ENCODE measurements around the gene PFDN2.
A peak's percentile ranks its signal among the peaks of the same experiment; 100 is the strongest.
"Not testable (repeated sequence)": the region's sequence is repeated elsewhere in the genome, so short reads cannot be mapped to it uniquely, and the experiment has no call there.

PFDN2 gene

DNA sequence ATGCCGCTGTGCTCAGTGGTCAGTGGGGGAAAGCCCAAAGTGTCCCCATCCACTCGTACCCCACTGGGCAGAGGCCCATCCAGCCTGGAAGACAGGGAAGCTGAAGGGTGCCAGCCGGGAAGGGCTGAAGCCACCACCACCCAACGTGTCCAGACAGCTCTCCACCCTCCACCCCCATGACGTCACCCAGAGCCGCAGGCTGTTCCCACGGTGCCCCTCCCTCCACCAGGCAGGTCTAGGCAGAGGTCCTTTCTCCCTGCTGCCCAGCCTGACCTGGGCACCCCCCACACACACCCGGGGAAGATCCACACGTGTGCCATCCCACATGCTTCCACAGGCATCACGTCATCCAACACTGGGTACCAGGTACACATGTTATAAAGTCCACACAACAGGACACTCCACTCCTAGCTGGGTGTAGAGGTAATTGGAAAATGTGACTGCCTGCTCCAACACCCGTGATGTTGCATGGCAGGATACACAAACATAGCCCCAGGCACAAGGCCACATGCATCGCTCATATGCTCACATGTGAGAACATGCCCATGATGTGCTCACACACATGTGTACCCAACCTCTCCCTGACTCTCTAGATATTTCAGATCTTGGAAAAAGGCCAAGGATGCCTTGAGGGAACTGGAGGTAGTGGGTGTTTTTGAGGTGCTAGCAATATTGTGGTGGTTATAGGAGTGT, 43.0 kb downstream of the PFDN2 start:
- H3K27me3 Mint-ChIP-seq: peaks cover 3% of the 10 kb centered on the region
- H3K27ac Mint-ChIP-seq: no peak overlapping the region
- H3K9me3 Mint-ChIP-seq: no peaks in the 10 kb centered on the region
- intact Hi-C loops (cut with micrococcal nuclease): no loop called here
- H3K4me3 Mint-ChIP-seq: no peak overlapping the region
- H3K36me3 Mint-ChIP-seq (ENCODE audit: low read depth): no peaks in the 10 kb centered on the region
- H3K4me1 Mint-ChIP-seq (ENCODE audit: low read depth): peaks cover 38% of the 10 kb centered on the region

- no peaks in the 10 kb centered on the region for H3K27me3 Mint-ChIP-seq
- no peaks in the 10 kb centered on the region for H3K9me3 Mint-ChIP-seq
- peaks cover 12% of the 10 kb centered on the region for H3K36me3 Mint-ChIP-seq (ENCODE audit: low read depth)
- peak overlapping the region; percentile 6 for H3K27ac Mint-ChIP-seq
- intact Hi-C loops (cut with micrococcal nuclease): no loop called here
- H3K4me1 Mint-ChIP-seq (ENCODE audit: low read depth): peaks cover 40% of the 10 kb centered on the region
- no peak overlapping the region for H3K4me3 Mint-ChIP-seq
These were observed 44.2 kb downstream of the PFDN2 start for GRCh38 chr1:161073474-161074121.

DNA sequence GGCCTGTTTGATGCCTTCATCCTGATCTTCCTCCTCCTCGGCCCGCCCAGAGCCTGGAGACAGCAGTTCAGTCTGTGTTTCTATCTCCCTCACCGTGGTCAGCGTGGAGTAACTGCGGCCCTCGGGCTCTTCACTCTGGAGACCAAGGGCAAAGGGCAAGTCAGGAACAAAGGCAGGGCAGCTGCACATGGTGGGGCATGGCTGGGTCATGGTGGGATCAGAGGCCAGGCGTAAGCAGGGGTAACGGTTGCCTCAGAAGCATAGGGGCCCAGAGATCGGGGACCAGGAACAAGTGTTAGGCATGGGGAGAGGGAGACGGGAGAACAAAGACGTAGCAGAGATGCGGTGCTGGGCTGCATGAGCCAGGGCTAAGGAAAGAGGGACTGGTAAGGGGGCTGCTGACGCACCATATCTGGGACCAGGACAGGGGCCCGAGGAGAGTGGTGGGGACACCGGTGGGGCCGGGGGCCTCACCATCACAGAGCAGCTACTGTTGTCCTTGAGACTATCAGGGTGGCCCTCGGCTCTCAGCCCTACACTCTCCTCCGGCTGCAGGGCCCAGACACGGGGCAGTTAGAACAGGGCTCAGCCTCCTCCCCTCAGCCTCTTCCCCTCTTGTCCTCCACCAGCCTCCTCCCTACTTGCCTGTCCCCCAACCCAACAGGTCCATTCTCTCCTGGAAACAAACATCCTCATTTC, 44.9 kb downstream of the PFDN2 start:
- Mint-ChIP-seq H3K36me3 (ENCODE audit: low read depth) (peaks cover 14% of the 10 kb centered on the region), H3K4me1 (ENCODE audit: low read depth) (peaks cover 44% of the 10 kb centered on the region), H3K9me3 (no peaks in the 10 kb centered on the region), H3K4me3 (no peak overlapping the region), H3K27me3 (no peaks in the 10 kb centered on the region), H3K27ac (peak overlapping the region; percentile 6)
- intact Hi-C loops (cut with micrococcal nuclease): loop anchor here (1.0 kb wide), 1 partner anchor 23 kb away; no protein-coding TSS in a partner anchor

GRCh38 chr1:161071886-161072371, 45.9 kb downstream of the PFDN2 start:
- Mint-ChIP-seq H3K36me3 (ENCODE audit: low read depth) (peaks cover 17% of the 10 kb centered on the region), H3K4me3 (no peak overlapping the region), H3K27me3 (no peaks in the 10 kb centered on the region), H3K9me3 (no peaks in the 10 kb centered on the region), H3K27ac (no peak overlapping the region), H3K4me1 (ENCODE audit: low read depth) (peaks cover 54% of the 10 kb centered on the region)
- intact Hi-C loops (cut with micrococcal nuclease): loop anchor here (1.0 kb wide), 2 partner anchors 24 to 67 kb away; no protein-coding TSS in a partner anchor

- peaks cover 29% of the 10 kb centered on the region for H3K36me3 Mint-ChIP-seq (ENCODE audit: low read depth)
- H3K4me1 Mint-ChIP-seq (ENCODE audit: low read depth): peaks cover 60% of the 10 kb centered on the region
- intact Hi-C loops (cut with micrococcal nuclease): loop anchor here (1.0 kb wide), 1 partner anchor 69 kb away; no protein-coding TSS in a partner anchor
- peak overlapping the region; percentile 99 for H3K27ac Mint-ChIP-seq
- H3K9me3 Mint-ChIP-seq: no peaks in the 10 kb centered on the region
- H3K4me3 Mint-ChIP-seq: no peak overlapping the region
- H3K27me3 Mint-ChIP-seq: no peaks in the 10 kb centered on the region
These were observed 47.1 kb downstream of the PFDN2 start for GRCh38 chr1:161070761-161071160.

DNA sequence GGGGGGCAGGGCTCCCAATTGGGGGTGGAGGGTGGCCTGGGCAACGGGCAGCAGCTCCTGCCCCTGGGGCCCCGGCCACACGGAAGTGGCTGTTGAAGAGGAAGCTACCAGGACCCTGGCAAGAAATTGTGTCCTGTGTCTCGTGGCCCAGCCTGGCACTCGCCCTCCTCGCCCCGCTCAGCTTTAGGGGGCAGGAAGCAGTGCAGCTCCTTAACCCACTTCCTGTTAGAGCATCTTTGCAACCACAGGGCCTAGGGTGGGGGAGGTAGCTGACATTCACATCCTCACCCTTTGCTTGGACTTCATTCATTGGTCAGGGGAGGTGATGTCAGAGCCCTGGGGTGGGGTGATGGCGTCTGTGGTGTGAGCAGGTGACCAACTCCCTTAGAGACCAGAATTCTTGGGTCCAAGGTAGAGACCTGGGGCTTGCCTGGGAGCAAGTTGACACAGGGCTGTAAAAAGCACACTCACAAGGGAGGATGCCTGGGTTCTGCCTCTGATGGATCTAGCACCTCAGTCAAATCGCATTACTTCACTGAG, 48.0 kb downstream of the PFDN2 start, which contains the start of gene ARHGAP30:
ARHGAP30 (minus strand) TSS at position 161 of the 540 bp plus-strand sequence. CDS start 267 bp downstream, outside the sequence.
- Mint-ChIP-seq H3K36me3 (ENCODE audit: low read depth) (peaks cover 37% of the 10 kb centered on the region), H3K4me3 (peak within 1 kb of the TSS; percentile 100), H3K27me3 (no peaks in the 10 kb centered on the region), H3K4me1 (ENCODE audit: low read depth) (peaks cover 61% of the 10 kb centered on the region), H3K27ac (peak within 1 kb of the TSS; percentile 99), H3K9me3 (no peaks in the 10 kb centered on the region)
- intact Hi-C loops (cut with micrococcal nuclease): loop anchor here (2.0 kb wide), 1 partner anchor 13 kb away; no protein-coding TSS in a partner anchor

GRCh38 chr1:161069241-161069640, 48.6 kb downstream of the PFDN2 start:
- no peaks in the 10 kb centered on the region for H3K27me3 Mint-ChIP-seq
- H3K27ac Mint-ChIP-seq: peak overlapping the region; percentile 99
- H3K4me1 Mint-ChIP-seq (ENCODE audit: low read depth): peaks cover 67% of the 10 kb centered on the region
- peaks cover 43% of the 10 kb centered on the region for H3K36me3 Mint-ChIP-seq (ENCODE audit: low read depth)
- no peaks in the 10 kb centered on the region for H3K9me3 Mint-ChIP-seq
- intact Hi-C loops (cut with micrococcal nuclease): loop anchor here (2.0 kb wide), 1 partner anchor 14 kb away; no protein-coding TSS in a partner anchor
- peak overlapping the region; percentile 100 for H3K4me3 Mint-ChIP-seq

DNA sequence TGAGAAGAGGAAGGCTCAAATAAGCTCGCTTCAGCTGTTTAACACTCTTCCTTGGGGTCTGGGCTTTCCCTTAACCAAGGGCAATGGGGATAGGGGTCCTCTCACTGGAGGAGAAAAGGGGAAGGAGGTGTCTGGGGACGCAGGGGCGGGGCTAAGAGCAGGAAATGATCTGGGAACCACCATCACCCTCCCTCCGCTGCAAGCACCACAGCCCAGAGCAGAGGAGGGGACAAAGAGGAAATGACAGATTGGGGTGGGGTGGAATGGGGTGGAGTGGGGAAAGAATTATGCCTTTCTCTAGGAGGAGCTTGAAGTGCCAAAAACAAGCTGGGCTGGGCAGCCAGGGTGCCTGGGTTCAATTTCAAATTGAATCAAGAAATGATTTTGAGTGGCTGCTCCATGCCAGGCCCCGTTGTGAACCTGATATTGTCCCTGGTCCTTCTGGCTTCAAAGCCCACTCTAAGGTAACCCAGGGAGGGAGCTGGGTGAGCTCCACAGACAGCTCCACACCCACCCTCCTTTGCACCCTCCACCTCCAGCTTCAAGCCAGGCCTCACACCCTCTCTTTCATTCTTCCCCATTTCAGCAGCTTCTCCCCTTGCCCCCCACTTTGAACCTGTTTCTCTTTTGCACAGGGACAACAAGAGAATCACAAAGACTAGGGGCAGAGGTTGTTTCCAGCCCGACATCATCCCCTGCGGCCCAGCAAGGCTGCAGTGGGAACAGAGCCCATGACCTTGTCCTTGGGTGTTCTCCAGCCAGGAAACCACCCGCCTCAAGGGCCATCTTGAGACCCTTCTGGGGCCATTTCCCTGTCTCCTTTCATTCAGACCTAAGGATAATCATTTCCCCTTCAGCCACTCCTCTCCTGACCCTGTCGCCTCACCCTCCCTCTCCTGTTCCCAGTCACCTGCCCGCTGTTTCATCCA, 49.3 kb downstream of the PFDN2 start:
- Mint-ChIP-seq H3K27me3 (no peaks in the 10 kb centered on the region), H3K4me1 (ENCODE audit: low read depth) (peaks cover 74% of the 10 kb centered on the region), H3K27ac (peak overlapping the region; percentile 99), H3K36me3 (ENCODE audit: low read depth) (peaks cover 49% of the 10 kb centered on the region), H3K9me3 (no peaks in the 10 kb centered on the region), H3K4me3 (peak overlapping the region; percentile 100)
- intact Hi-C loops (cut with micrococcal nuclease): loop anchor here (1.0 to 2.0 kb wide), 2 partner anchors 14 to 23 kb away; partner anchors contain the start of gene USF1

- intact Hi-C loops (cut with micrococcal nuclease): no loop called here
- no peaks in the 10 kb centered on the region for H3K27me3 Mint-ChIP-seq
These were observed 51.1 kb downstream of the PFDN2 start for GRCh38 chr1:161066694-161067093.

GRCh38 chr1:161065681-161066080, 52.2 kb downstream of the PFDN2 start:
- H3K9me3 Mint-ChIP-seq; H3K4me3 Mint-ChIP-seq; H3K27ac Mint-ChIP-seq; H3K27me3 Mint-ChIP-seq; intact Hi-C loops (cut with micrococcal nuclease): not testable (repeated sequence)
- Mint-ChIP-seq H3K4me1 (ENCODE audit: low read depth) (peaks cover 81% of the 10 kb centered on the region), H3K36me3 (ENCODE audit: low read depth) (peaks cover 78% of the 10 kb centered on the region)

More at GRCh38 chr1:161066694-161067093, 51.1 kb downstream of the PFDN2 start:
- peak overlapping the region; percentile 100 for H3K4me3 Mint-ChIP-seq
- no peaks in the 10 kb centered on the region for H3K9me3 Mint-ChIP-seq
- H3K27ac Mint-ChIP-seq: peak overlapping the region; percentile 99
- H3K4me1 Mint-ChIP-seq (ENCODE audit: low read depth): peaks cover 85% of the 10 kb centered on the region
- peaks cover 68% of the 10 kb centered on the region for H3K36me3 Mint-ChIP-seq (ENCODE audit: low read depth)

GRCh38 chr1:161063936-161064335, 53.9 kb downstream of the PFDN2 start:
- peaks cover 82% of the 10 kb centered on the region for H3K4me1 Mint-ChIP-seq (ENCODE audit: low read depth)
- H3K27ac Mint-ChIP-seq: peak overlapping the region; percentile 16
- H3K27me3 Mint-ChIP-seq; intact Hi-C loops (cut with micrococcal nuclease); H3K9me3 Mint-ChIP-seq; H3K4me3 Mint-ChIP-seq: not testable (repeated sequence)
- H3K36me3 Mint-ChIP-seq (ENCODE audit: low read depth): peaks cover 87% of the 10 kb centered on the region

DNA sequence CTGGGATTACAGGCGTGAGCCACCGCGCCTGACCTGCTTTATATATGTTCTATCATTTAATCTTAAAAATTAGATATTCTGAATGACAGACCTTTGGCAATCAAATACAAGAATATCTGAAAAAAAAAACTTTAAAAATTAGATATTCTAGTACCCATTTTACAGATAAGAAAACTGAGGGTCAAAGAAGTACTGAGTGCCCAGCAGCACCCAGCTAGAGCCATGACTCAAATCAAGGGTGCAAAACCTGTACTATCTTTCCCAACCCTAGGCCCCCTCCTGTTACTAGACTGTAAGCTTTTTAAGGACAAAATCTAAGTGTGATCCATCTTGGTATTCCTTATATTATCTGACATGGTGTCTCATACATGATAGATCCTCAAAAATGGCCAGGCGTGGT, 56.4 kb downstream of the PFDN2 start:
- Mint-ChIP-seq H3K36me3 (ENCODE audit: low read depth) (peaks cover 99% of the 10 kb centered on the region), H3K4me1 (ENCODE audit: low read depth) (peaks cover 62% of the 10 kb centered on the region), H3K4me3 (no peak overlapping the region), H3K27ac (peak overlapping the region; percentile 43), H3K9me3 (no peaks in the 10 kb centered on the region), H3K27me3 (no peaks in the 10 kb centered on the region)
- intact Hi-C loops (cut with micrococcal nuclease): no loop called here

GRCh38 chr1:161059293-161059692, 58.5 kb downstream of the PFDN2 start:
- Mint-ChIP-seq H3K4me3 (no peak overlapping the region), H3K4me1 (ENCODE audit: low read depth) (peaks cover 59% of the 10 kb centered on the region), H3K27me3 (no peaks in the 10 kb centered on the region), H3K9me3 (no peaks in the 10 kb centered on the region), H3K36me3 (ENCODE audit: low read depth) (peaks cover 100% of the 10 kb centered on the region), H3K27ac (peak overlapping the region; percentile 41)
- intact Hi-C loops (cut with micrococcal nuclease): no loop called here

All from dendritic cell treated with granulocyte-macrophage colony-stimulating factor and Interleukin-4, amounts not matched to agents 40 ng/mL and 50 ng/mL, for 4 days (primary cell).